ENCODE data around the gene FAM76A. TPM values are rescaled to one million over a fixed set of nuclear protein-coding genes. Genes with fewer than 3 reads are reported as not detected.
"Not testable (repeated sequence)": the region's sequence is repeated elsewhere in the genome, so short reads cannot be mapped to it uniquely, and the experiment has no call there.

The FAM76A gene
- 10.2 TPM for total RNA-seq

DNA sequence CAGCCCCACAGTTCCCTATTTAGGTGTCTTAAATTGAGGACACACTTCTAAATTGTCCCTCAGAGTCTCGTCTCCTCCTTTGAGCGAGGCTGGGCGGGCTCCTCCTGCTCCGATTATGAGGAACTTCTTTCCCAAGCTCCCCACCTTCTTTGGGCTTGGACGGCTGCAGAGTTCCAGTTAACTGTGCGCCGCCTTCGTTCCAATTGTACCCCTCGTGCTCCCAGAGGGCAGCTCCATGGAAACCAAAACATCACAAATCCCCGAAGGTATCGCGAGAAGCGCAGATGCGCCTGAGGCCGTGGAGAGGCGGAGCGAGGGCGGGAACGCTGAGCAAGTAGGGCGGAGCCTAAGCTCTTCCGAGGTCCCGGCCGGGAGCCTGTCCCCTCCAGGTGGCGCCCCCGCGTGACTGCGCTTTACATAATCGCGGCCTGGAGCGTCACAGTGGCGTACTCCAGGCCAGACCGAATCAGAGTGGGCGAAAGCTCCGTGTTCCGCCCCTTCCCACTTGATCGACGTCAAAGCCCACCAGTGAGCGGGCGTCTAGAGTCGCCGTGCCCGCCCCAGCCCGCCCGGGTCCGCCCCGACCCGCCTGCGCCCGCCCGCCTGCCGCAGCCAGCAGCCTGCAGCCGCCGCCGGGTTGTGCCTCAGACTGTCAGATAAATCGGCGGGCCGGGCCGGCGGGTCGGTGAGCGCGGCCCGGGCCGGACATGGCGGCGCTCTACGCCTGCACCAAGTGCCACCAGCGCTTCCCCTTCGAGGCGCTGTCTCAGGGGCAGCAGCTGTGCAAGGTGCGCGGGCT is at the start of gene FAM76A:
FAM76A (plus strand) TSS at position 588 of the 799 bp plus-strand sequence; CDS start at position 708, 120 bp downstream.
- peak; percentile 99 to 100 (median 99) for DNase-seq (ENCODE audit: low read depth in 2 of 3, low spot score in 2 of 3)

DNA sequence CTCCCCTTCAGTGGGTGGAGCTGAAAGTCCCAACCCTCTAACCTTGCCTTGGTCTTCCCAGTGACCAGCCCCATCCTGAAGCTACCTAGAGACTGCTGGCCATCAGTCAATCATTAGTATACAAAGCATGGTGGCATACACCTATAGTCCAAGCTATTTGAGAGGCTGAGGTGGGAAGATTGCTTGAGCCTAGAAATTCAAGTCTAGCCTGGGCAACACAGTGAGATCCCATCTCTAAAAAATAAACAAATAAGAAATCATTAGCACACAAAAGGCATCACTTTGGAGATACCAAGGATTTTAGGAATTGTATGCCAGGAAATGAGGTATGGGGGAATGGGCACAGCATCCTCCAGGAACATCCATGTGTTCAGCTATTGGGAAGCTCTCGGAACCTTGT is 49.4 kb upstream of the FAM76A start:
- no peak for DNase-seq (ENCODE audit: low read depth in 2 of 3, low spot score in 2 of 3)

DNA sequence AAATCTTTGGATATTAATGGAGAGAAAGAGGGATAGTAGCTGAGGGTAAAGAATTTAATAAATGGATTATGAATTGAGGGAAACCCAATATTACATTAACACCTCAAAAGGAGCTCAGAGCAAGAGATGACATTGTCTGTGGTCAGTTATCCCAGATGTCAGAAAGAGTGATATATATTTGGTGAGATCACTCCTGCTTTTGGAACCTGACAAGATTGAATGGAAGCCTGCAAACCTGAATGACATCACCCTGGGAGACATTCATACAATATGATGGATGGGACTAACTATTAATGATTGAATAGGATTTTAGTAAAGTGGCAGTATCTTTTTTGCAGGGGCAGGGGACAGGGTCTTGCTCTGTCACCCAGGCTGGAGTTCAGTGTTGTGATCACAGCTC is 47.0 kb upstream of the FAM76A start:
- DNase-seq (ENCODE audit: low read depth in 2 of 3, low spot score in 2 of 3), result no peak

DNA sequence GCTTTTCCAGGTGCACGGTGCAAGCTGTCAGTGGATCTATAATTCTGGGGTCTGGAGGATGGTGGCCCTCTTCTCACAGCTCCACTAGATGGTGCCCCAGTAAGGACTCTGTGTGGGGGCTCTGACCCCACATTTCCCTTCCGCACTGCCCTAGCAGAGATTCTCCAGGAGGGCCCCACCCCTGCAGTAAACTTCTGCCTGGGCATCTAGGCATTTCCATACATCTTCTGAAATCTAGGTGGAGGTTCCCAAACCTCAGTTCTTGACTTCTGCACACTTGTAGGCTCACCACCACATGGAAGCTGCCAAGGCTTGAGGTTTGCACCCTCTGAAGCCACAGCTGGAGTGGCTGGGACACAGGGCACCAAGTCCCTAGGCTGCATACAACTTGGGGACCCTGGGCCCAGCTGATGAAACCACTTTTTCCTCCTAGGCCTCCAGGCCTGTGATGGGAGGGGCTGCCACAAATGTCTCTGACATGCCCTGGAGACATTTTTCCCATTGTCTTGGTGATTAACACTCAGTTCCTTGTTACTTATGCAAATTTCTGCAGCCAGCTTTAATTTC is 45.5 kb upstream of the FAM76A start:
- DNase-seq (ENCODE audit: low read depth in 2 of 3, low spot score in 2 of 3), result not testable (repeated sequence)

DNA sequence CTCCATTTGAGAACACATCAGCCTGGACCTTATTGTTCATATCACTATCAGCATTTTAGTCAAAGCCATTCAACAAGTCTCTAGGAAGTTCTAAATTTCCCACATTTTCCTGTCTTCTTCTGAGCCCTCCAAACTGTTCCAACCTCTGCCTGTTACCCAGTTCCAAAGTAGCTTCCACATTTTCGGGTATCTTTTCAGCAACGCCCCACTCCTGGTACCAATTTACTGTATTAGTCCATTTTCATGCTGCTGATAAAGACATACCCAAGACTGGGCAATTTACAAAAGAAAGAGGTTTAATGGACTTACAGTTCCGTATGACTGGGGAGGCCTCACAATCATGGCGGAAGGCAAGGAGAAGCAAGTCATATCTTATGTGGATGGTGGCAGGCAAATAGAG is 44.2 kb upstream of the FAM76A start:
- not testable (repeated sequence) for DNase-seq (ENCODE audit: low read depth in 2 of 3, low spot score in 2 of 3)

DNA sequence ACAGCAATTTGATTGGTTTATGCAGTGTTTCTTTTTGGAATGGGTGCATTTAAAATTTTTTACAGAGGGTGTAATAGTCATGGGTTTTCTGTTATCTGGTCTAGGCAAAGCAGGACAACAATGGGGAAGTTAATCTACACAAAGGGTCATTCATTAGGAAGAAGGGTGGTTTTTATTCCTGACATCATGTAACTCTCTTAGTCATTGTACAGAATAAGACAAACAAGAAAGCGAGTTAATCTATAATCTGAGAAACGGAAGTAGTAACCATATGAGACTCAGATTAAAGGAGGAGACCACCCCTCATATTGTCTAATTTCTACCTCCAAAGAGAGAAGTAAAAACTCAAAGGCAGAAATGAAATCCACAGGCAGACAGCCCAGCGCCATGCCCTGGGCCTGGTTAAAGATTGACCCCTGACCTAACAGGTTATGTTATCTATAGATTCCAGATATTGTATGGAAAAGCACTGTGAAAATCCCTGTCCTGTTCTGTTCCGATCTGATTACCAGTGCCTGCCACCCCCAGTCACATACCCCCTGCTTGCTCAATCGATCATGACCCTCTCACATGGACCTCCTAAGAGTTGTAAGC is 43.3 kb upstream of the FAM76A start:
- DNase-seq (ENCODE audit: low read depth in 2 of 3, low spot score in 2 of 3), result no peak

DNA sequence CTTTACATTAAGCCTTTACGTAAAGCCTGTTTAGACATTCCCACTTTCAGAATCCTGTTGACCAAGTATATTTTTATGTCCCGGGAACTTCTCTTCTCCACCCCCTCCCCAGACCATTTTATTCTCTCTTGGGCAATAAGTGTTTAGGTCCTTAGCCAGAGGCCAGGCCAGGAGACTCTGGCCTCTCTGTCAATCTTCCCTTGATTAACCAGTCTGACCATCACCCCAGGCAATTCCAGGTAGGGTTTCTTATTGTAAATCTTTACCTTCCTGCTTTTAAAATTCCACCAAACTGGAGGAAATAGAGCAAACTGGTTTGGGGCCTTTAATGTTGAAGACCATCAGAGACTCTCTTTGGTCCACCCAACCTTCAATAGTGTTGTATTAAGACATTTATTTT is 41.6 kb upstream of the FAM76A start:
- DNase-seq (ENCODE audit: low read depth in 2 of 3, low spot score in 2 of 3), result no peak

DNA sequence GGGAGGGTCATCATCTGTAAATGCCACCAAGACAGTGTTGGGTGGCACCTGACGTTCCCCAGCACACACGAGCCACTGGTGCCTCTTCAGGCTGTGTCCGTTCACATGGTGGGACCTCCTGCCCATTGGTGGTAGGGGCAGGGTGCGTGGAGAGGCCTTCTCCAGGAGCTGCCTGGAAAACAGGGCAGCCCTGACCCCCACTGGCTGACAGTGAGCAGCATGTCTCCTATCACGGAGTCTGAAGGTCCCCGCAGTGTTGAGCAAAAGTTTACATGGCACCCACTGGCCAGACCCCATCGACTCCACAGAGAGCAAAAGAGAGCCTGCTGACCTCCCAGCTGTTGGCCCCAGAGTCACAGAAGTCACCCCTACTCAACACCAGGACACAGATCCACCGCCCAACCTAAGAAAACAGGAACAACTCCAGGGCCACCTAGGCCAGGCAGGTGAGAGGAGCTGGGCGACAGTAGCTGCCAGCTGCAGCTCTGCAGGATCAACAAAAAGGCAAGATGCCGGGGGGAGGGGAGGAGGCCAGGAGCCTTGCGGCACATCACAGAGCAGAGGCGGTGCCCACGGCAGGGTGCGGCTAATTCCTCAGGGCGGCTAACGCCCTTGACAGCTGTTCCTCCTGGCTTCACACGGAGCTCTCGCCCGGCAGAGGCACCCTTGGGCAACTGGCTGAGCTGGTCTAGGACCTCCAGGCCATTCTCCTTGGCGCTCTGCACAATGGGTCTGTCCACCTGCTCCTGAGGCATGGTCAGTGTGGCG is 39.4 kb upstream of the FAM76A start:
- DNase-seq (ENCODE audit: low read depth in 2 of 3, low spot score in 2 of 3), result no peak

DNA sequence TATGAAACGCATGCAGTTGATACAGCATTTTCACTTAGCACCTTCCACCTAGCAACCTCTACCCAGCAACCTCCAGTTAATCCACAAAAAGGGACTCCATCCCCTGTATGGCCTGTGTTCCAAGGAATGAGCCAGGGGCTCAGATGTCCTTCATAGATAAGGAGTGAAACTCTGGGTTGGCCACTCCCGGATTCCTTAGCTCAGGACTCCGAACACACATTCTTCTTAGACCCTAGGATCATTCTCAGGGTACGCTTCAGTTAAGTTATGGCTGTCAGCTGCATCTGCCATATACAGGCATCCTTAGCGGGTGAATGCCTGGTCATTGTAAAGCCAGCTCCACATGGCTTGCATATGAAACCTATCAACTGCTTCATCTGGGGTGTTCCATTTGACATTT is 37.9 kb upstream of the FAM76A start:
- no peak for DNase-seq (ENCODE audit: low read depth in 2 of 3, low spot score in 2 of 3)

DNA sequence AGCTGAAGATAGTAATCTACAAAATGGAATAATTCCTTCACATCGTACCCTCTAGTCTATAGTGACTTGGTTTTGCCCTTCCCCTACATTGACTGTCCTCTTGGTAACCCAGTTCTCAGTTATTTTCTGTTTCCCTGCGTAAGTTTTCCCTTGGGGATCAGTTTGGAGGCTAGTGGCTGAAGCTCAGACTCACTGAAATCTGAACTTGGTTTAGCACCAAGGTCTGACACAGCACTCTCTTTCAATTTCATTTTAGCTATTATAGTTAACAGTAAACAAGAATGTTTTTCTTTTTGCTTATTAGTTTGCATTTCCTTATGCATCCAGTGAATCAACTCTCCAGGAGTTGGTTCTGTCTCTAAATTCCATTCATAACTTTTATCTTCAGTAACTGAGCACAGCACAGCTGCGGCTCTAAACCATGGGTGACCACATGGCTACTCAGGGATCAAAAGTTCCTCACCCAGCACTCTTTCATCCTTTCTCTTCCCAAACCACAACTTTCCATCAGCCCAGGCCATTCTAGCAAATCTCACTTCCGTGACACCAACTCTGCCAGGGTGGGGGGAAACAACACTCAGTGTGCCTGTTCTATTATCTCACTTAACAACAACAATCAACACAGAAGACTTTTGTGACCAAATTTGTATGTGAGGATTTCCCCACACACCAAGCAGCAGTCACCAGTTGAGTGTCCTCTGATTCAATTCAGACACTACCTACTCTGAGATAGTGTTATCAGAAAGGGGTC is 36.2 kb upstream of the FAM76A start:
- DNase-seq (ENCODE audit: low read depth in 2 of 3, low spot score in 2 of 3), result no peak

DNA sequence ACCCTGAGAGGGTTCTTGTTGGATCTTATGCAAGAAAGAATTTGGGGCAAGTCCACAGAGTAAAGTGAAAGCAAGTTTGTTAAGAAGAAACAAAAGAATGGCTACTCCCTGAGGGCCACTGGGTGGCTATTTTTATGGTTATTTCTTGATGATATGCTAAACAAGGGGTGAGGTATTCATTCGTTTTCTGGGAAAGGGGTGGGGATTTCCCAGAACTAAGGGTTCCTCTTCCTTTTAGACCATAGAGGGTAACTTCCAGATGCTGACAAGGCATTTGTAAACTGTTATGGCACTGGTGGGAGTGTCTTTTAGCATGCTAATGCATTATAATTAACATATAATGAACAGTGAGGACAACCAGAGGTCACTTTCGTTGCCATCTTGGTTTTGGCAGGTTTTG is 35.6 kb upstream of the FAM76A start:
- DNase-seq (ENCODE audit: low read depth in 2 of 3, low spot score in 2 of 3), result no peak

DNA sequence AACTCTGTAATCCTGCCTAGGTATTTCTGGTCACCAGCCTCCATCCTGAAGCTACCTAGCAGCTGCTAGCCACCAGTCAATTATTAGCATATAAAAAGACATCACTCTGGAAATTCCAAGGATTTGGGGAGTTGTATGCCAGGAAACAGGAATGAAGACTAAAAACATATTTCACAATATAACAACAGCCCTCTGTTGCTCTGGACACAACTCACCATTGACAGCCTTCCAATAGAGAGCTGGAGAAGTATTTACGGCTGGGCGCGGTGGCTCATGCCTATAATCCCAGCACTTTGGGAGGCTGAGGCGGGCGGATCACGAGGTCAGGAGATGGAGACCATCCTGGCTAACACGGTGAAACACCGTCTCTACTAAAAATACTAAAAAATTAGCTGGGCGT is 28.9 kb upstream of the FAM76A start:
- DNase-seq (ENCODE audit: low read depth in 2 of 3, low spot score in 2 of 3), result not testable (repeated sequence)

DNA sequence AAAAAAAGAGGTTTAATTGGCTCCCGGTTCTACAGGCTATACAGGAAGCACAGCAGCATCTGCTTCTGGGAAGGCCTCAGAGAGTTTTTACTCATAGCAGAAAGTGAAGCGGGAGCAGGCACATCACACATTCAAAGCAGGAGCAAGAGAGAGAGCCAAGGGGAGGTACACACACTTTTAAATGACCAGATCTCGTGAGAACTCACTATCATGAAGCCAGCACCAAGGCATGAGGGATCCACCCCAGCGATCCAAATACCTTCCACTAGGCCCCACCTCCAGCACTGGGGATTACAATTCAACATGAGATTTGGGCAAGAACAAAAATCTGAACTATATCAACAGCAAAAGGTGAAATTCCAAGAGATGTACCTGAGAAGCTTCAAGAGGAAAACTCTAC is 20.8 kb upstream of the FAM76A start:
- no peak for DNase-seq (ENCODE audit: low read depth in 2 of 3, low spot score in 2 of 3)

DNA sequence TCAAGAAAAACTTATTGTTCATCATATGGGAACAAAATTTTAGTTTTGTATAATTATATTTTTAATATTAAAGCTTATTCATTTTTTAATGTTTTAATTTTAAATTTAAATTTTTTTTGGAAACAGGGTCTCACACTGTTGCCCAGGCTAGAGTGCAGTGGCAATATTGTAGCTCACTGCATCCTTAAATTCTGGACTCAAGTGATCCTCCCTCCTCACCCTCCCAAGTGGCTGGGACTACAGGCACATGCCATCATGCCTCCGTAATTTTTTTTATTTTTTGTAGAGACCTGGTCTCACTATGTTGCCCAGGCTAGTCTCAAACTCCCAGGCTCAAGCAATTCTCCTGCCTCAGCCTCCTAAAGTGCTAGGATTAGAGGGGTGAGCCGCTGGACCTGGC is 20.2 kb upstream of the FAM76A start:
- no peak for DNase-seq (ENCODE audit: low read depth in 2 of 3, low spot score in 2 of 3)

DNA sequence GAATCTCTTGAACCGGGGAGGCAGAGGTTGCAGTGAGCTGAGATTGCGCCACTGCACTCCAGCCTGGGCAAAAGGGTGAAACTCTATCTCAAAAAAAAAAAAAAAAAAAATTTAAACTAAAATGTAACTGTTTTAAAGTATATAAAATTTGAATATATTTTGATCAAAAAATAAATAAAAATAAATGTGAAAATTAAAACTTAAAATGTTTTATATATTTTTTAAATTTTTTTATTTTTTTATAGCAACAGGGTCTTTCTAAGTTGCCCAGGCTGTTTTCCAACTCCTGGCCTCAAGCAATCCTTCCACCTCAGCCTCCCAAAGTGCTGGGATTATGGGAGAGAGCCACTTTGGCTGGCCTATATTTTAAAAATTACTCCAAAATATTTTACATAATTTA is 15.2 kb upstream of the FAM76A start:
- DNase-seq (ENCODE audit: low read depth in 2 of 3, low spot score in 2 of 3), result no peak

DNA sequence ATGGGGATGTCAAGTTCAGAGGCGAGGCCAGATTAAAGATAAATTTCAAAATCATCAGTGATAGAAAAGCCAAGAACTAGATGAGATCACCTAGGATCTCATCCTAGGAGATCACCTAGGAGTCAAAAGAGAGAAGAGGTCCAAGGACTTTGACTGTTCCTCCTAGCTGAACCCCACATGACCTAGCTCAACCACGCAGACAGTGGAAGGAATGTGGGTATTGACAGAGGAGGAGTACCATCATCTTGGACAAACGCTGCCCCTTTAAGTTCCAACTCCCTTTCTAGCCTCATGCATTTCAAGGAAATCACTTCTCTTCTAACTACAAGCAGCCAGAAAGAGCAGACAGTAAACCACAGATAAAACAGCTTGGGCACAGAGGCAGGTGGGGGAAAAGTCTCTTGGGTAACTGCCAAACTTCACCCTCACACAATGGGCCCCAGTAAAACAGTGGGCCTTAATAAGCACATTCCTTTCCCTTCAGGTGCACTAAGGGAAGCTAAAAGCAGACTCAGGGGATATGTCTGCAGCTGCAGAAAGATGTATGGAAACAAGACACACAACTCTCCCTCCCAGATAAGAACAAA is 12.5 kb upstream of the FAM76A start:
- no peak for DNase-seq (ENCODE audit: low read depth in 2 of 3, low spot score in 2 of 3)

DNA sequence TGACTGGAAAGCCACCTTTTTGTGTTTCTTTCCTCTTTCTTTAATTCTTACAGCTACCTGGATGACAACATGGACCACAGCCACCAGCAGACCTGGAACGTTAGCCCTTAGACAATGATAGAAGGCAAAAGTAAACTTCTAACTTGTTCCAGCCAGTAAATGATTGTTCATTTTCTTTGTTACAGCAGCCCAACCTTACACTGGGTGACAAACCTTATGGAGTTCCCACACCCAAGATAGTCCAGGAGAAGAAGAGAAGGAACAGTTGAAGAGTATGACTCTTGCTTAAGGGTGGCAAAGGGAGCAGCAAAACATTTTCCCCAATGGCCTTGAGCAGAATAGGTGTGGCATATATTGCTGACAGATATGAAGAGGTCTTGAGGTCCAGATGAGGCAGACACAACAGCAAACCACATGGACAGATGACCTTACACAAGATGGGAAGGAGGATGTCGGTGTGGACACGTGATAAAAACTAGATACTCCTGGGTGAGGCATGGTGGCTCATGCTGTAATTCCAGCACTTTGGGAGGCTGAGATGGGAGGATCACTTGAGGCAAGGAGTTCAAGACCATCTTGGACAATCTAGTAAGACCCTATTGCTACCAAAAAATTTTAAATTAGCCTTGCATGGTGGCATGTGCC is 11.8 kb upstream of the FAM76A start:
- no peak for DNase-seq (ENCODE audit: low read depth in 2 of 3, low spot score in 2 of 3)

DNA sequence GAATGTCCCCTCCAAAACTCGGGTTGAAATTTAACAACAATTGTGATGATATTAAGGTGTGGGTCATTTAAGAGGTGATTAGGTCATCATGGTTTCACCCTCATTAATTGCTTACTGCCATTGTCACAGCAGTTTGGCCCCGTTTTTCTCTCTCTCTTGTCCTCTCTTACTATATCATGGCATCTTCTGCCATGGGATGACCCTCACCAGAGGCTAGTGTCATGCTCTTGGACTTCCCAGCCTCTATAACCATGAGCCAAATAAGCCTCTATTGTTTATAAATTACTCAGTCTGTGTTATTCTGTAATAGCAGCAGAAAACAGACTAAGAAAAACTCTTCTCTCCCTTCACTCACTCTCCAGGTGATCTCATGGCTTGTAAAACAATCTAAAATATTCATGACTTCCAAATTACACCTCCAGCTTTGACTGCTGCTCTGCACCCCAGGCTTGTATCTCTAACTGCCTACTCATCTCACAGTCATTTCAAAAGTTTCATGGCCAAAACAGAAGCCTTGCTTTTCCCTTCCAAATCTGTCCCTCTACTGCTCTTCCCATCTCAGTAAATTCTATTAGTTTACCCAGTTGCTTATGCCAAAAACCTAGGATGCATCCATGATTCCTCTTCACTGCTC is 9.4 kb upstream of the FAM76A start:
- DNase-seq (ENCODE audit: low read depth in 2 of 3, low spot score in 2 of 3), result no peak

Data from hematopoietic multipotent progenitor cell (in vitro differentiated cells).